HepG2 (cell line): Measurements from ENCODE around the gene GABRG3. TPM values are rescaled to one million over a fixed set of nuclear protein-coding genes. Genes with fewer than 3 reads are reported as not detected.

Experiments
- ATAC-seq: fragments of 200-7000 bp; cut with Tn5 transposase; 3 replicates; pipeline ENCODE4 v1.9.1; 2020; ENCODE audit warnings: mild to moderate bottlenecking, moderate library complexity
- BruUV-seq: library from RNA; stranded (reverse); fragments of 400-500 nt; replicated peaks from 2 replicates; lab custom pipeline; 2021; lab: Mats Ljungman, UMichigan
- CTCF ChIA-PET: fragments of 300-600 bp; formaldehyde crosslinking; extraction: SDS; loops from one replicate; lab custom pipeline; 2021; ENCODE audit warnings: low total read pairs, inconsistent platforms, low intra/inter-chr PET ratio; lab: Yijun Ruan, JAX
- POLR2A ChIA-PET: fragments of 350-600 bp; sonication (Branson Sonifier 250); formaldehyde crosslinking; loops from one replicate; lab custom pipeline; 2020; ENCODE audit warnings: antibody characterized with exemption, inconsistent platforms; lab: Yijun Ruan, JAX
- DNase-seq: peaks from one replicate; pipeline ENCODE4 v3.0.0-alpha.2; 2015; ENCODE audit warnings: low spot score
- FAIRE-seq: peaks from 3 replicates; lab custom pipeline; 2011; peaks lifted over from hg19 to GRCh38; lab: Jason Lieb, UNC
- H2AFZ ChIP-seq: one replicate; pipeline ENCODE4 v1.6.1; 2011; ENCODE audit warnings: low read length, inconsistent platforms
- H3K27ac ChIP-seq: fragments of 300-600 bp; 3 replicates; pipeline ENCODE4 v1.8.0; 2011; ENCODE audit warnings: mixed run types, mild to moderate bottlenecking, mixed read lengths, low read length, inconsistent platforms; ENCODE audit not compliant: insufficient read depth; ENCODE audit errors: extremely low read length
- H3K27me3 ChIP-seq, 2 experiments: fragments of 200-600 bp in 1 of 2; 2 replicates in 1 of 2; 3 replicates in 1 of 2; pipeline versions ENCODE4 v1.6.0 to v1.8.0; 2011; ENCODE audit warnings: low read length in 2 of 2, mild to moderate bottlenecking in 2 of 2, moderate library complexity in 2 of 2, inconsistent platforms in 1 of 2; ENCODE audit not compliant: insufficient read depth in 2 of 2, control insufficient read depth in 1 of 2
- H3K36me3 ChIP-seq, 2 experiments: fragments of 200-600 bp in 1 of 2; replicated peaks in 1 of 2; 2 replicates in 1 of 2; 3 replicates in 1 of 2; pipeline versions ENCODE4 v1.5.1 to v1.8.0; 2011; ENCODE audit warnings: low read length in 2 of 2, inconsistent platforms in 1 of 2; ENCODE audit not compliant: insufficient read depth in 2 of 2, control insufficient read depth in 1 of 2
- H3K4me1 ChIP-seq: 2 replicates; pipeline ENCODE4 v1.5.1; 2012; ENCODE audit warnings: low read length, inconsistent platforms; ENCODE audit not compliant: insufficient read depth
- H3K4me2 ChIP-seq: 2 replicates; pipeline ENCODE4 v1.6.0; 2011; ENCODE audit warnings: low read depth, low read length, inconsistent platforms
- H3K4me3 ChIP-seq, 3 experiments: fragments of 200-600 bp in 1 of 3; sonication (generic), shearing (Covaris generic) in 1 of 3; replicated peaks in 1 of 3; 2 replicates each; pipeline ENCODE4 v1.5.1; 2011 to 2016; ENCODE audit warnings: low read length in 3 of 3, inconsistent platforms in 2 of 3, low read depth in 2 of 3, mild to moderate bottlenecking in 2 of 3, control low read depth in 1 of 3, mixed read lengths in 1 of 3; ENCODE audit not compliant: insufficient read depth in 1 of 3
- H3K79me2 ChIP-seq: one replicate; pipeline ENCODE4 v1.6.1; 2011; ENCODE audit warnings: low read length, inconsistent platforms; ENCODE audit not compliant: insufficient read depth
- H3K9ac ChIP-seq: 2 replicates; pipeline ENCODE4 v1.6.0; 2011; ENCODE audit warnings: mild to moderate bottlenecking, low read depth, low read length, inconsistent platforms; ENCODE audit not compliant: insufficient read depth
- H3K9me3 ChIP-seq: 2 replicates; pipeline ENCODE4 v1.5.1; 2012; ENCODE audit warnings: mild to moderate bottlenecking, low read length
- H4K20me1 ChIP-seq: 2 replicates; pipeline ENCODE4 v1.6.0; 2011; ENCODE audit warnings: inconsistent platforms, mild to moderate bottlenecking, low read length, moderate library complexity; ENCODE audit not compliant: insufficient read depth
- AKNA ChIP-seq: sonication (generic); formaldehyde crosslinking; IDR thresholded peaks from 2 replicates; pipeline ENCODE4 v1.4.0; 2020; ENCODE audit warnings: missing genetic modification reagents, borderline replicate concordance
- ZNF891 ChIP-seq: sonication (generic); formaldehyde crosslinking; IDR thresholded peaks from 2 replicates; pipeline ENCODE4 v1.5.0; 2020; ENCODE audit warnings: mild to moderate bottlenecking, missing genetic modification reagents
- WGBS: methylation state at CpG from one replicate; pipeline ENCODE4 v1.1.6; 2017; ENCODE audit warnings: low lambda C conversion rate; 5-methylcytosine and 5-hydroxymethylcytosine counted together
- in situ Hi-C: cut with HindIII; loops from 2 replicates; pipeline ENCODE4 v1.10.0; 2017; ENCODE audit warnings: low pct_unique_long_range_greater_than_20kb; ENCODE audit not compliant: extremely low pct_ligation_motif_present
- intact Hi-C: fragments of 100-400 bp; cut with micrococcal nuclease; formaldehyde crosslinking; loops from one replicate; pipeline ENCODE4 v1.10.0; 2022; ENCODE audit not compliant: unreplicated experiment
- polyA plus RNA-seq, 8 experiments: library from polyadenylated mRNA; depleted of rRNA in 3 of 8; stranded (reverse) in 7 of 8; unstranded in 1 of 8; fragments of >200 nt; fragmentation: Illumina TruSeq in 4 of 8; extraction: Trizol in 4 of 8; gene quantifications; 2 replicates each; pipeline versions ENCODE4 v1.2.1 to v1.2.3, GENCODE V29; 2011 to 2016; ENCODE audit warnings: low read depth in 4 of 8, missing spikeins in 1 of 8, mixed read lengths in 1 of 8; ENCODE audit not compliant: insufficient read depth in 1 of 8
- total RNA-seq, 5 experiments: library from RNA; depleted of rRNA; stranded (reverse); fragments of >200 nt; fragmentation: Illumina TruSeq; extraction: Trizol; gene quantifications; 2 replicates each; pipeline ENCODE4 v1.2.3, GENCODE V29; 2016; ENCODE audit warnings: low read depth in 1 of 5
- TF ChIP-seq, protein P1 (sequence below): sonication (generic); formaldehyde crosslinking; IDR thresholded peaks from 2 replicates; pipeline ENCODE4 v1.8.0; 2022; ENCODE audit warnings: missing genetic modification reagents, mild to moderate bottlenecking, borderline replicate concordance

GABRG3 gene
- total and polyA plus RNA-seq, 2 of the 13 experiments (the other 11 are each of a cell fraction or from before 2014, with no cell fraction given), result not detected

DNA sequence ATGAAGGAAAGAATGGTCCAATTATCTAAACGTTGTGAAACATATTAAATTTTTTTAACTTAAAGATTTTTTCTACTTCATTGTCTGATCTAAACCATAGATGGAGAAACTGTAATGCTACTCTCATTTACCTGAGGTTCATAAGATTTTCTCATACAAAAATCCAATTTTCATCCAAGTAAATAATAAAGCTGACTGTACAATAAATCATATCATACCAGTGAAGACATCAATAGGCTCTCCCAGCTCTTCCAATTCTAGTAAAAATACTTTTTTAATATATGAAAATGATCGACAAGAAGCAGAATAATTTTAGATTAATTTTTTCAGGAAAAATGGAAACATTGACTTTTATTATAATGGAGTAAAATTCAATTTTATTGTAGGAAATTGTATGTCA is 260.8 kb downstream of the GABRG3 start (continued):
- TF ChIP-seq AKNA (CRISPR knock-in tag), result no peak

- Histone ChIP-seq H3K79me2 (no peaks in the 10 kb centered on the region), H3K9me3 (no peaks in the 10 kb centered on the region), H2AFZ (no peak overlapping the region), H3K27ac (no peak overlapping the region), H3K36me3 (no peaks in the 10 kb centered on the region), H3K4me2 (no peak overlapping the region), H3K4me1 (no peaks in the 10 kb centered on the region), H3K9ac (no peak overlapping the region)
- no peak for ATAC-seq
- in situ Hi-C loops, result no loop called here
- POLR2A ChIA-PET, result no interaction called here
- no peak for DNase-seq
- CTCF ChIA-PET, result no interaction called here
- BruUV-seq, result no TSS peak
- no peak for TF ChIP-seq ZNF891 (CRISPR knock-in tag)
- TF ChIP-seq, protein P1, sequence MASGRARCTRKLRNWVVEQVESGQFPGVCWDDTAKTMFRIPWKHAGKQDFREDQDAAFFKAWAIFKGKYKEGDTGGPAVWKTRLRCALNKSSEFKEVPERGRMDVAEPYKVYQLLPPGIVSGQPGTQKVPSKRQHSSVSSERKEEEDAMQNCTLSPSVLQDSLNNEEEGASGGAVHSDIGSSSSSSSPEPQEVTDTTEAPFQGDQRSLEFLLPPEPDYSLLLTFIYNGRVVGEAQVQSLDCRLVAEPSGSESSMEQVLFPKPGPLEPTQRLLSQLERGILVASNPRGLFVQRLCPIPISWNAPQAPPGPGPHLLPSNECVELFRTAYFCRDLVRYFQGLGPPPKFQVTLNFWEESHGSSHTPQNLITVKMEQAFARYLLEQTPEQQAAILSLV (CRISPR knock-in tag), result no peak
- TF ChIP-seq, all 625 proteins: peak for 0
- Histone ChIP-seq H3K27me3 (no peaks in the 10 kb centered on the region), H4K20me1 (no peaks in the 10 kb centered on the region), H3K4me3 (no peak overlapping the region)
- WGBS, result 0% methylated on average over 2 of the region's 4 CpGs
- no peak for FAIRE-seq
- intact Hi-C loops, result no loop called here
Measured at GRCh38 chr15:27232876-27233275, 261.9 kb downstream of the GABRG3 start.
